Frontal cortex (tissue), 4 donors: Measurements from ENCODE around the gene COL7A1. TPM values are rescaled to one million over a fixed set of nuclear protein-coding genes. Genes with fewer than 3 reads are reported as not detected.

Source experiments
- DNase-seq, 2 donors: peaks; one replicate each; pipeline ENCODE4 v3.0.0; 2012; ENCODE audit warnings: low spot score in 2 of 2
- FAIRE-seq: peaks from 2 replicates; lab custom pipeline; 2012; peaks lifted over from hg19 to GRCh38; lab: Jason Lieb, UNC
- total RNA-seq: library from RNA; depleted of rRNA; stranded (reverse); fragments of >200 nt; gene quantifications from one replicate; pipeline ENCODE4 v1.2.3, GENCODE V29; 2014
- donor health status: control.
- donor health status: control.
- donor health status: control.

COL7A1 gene
- total RNA-seq, 1 donor from 2014 or later: 1.2 TPM

- DNase-seq (no peak), FAIRE-seq (no peak)
Observed at GRCh38 chr3:48566401-48566760, 28.7 kb downstream of the COL7A1 start.

GRCh38 chr3:48565591-48566400 is 29.3 kb downstream of the COL7A1 start:
- peak in 1 of 2 donors; percentile 70 for DNase-seq
- FAIRE-seq: no peak

DNA sequence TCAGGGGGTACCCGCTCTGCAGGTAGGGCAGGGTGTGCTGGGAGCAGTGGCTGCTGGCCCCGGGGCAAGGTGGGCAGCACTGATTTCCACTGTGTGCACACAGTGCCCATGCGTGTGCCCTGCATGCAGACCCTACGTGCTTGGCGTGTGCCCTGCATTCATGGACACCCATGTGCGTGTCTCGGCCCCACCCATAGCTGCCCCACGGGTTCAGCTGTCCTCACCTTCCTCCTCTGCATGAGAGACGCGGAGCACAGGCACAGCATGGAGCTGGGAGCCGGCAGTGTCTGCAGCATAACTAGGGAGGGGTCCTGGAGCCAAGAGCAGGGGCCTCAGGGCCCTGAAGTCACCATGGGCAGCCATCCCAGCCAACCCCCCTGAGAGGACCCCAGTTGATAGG is 29.9 kb downstream of the COL7A1 start:
- FAIRE-seq: no peak
- DNase-seq: no peak

- DNase-seq (no peak), FAIRE-seq (no peak)
Observed at GRCh38 chr3:48564667-48565066, 30.5 kb downstream of the COL7A1 start.

DNA sequence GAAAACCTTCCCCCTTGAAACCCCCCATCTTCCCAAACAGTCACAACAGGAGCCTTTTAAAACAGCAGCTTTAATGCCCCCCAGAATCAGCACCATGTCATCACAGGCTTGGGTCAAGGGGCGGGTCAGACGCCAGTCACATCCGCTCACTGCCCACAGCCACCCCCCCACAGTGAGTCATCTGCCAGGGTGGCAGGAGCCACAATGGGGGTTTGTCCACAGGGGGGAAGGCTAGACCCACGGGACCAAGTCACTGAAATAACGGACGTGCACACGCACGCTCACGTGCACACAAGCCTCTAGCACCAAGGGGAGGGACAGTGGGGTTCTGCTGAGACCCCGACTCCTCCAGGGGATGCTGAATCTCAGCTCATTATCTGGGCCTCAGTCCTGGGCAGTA is 31.1 kb downstream of the COL7A1 start:
- no peak for FAIRE-seq
- peak; percentile 64 to 82 for DNase-seq

GRCh38 chr3:48563382-48563918 is 31.7 kb downstream of the COL7A1 start, which contains the start of gene UCN2:
UCN2 (minus strand) TSS chr3:48563781; CDS start chr3:48563124, 657 bp downstream.
- no peak for FAIRE-seq
- peak in 1 of 2 donors; percentile 21 for DNase-seq

GRCh38 chr3:48562367-48563095 is 32.6 kb downstream of the COL7A1 start:
- FAIRE-seq (no peak), DNase-seq (peak in 1 of 2 donors; percentile 6)

GRCh38 chr3:48561045-48561736 is 33.9 kb downstream of the COL7A1 start:
- DNase-seq (peak; percentile 31 to 33), FAIRE-seq (no peak)

GRCh38 chr3:48560648-48561018 is 34.5 kb downstream of the COL7A1 start:
- FAIRE-seq (no peak), DNase-seq (peak in 1 of 2 donors; percentile 23)

DNA sequence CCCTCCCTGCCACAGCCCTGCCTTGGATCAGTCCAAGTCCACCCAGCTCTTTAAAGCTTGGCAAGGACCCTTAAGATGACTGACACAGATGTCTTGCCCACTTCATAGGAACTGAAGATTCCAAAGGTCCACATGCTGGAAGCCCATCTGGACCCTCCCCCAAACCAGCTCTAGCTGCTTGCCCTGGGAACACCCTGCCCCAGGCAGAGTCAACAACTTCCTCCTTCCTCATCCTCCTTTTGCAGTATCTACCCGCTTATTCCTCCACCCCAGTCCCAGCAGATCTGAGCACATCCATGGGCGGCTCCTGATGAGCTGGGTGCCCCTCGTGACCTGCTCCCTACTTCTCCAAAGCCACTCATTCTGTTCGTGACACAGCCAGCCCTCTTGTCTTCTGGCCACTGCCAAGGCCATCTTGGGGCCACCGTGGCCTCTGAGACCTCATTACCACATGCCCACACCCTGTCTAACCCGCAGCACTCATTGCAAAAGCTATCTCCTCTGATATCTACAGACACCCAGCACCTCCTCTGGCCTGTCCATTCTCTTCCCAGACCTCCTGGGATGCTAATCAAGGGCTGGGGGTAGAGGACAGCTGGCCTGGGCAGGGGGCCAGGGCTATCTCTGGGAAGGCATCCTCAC is 36.5 kb downstream of the COL7A1 start:
- DNase-seq (no peak), FAIRE-seq (no peak)

DNA sequence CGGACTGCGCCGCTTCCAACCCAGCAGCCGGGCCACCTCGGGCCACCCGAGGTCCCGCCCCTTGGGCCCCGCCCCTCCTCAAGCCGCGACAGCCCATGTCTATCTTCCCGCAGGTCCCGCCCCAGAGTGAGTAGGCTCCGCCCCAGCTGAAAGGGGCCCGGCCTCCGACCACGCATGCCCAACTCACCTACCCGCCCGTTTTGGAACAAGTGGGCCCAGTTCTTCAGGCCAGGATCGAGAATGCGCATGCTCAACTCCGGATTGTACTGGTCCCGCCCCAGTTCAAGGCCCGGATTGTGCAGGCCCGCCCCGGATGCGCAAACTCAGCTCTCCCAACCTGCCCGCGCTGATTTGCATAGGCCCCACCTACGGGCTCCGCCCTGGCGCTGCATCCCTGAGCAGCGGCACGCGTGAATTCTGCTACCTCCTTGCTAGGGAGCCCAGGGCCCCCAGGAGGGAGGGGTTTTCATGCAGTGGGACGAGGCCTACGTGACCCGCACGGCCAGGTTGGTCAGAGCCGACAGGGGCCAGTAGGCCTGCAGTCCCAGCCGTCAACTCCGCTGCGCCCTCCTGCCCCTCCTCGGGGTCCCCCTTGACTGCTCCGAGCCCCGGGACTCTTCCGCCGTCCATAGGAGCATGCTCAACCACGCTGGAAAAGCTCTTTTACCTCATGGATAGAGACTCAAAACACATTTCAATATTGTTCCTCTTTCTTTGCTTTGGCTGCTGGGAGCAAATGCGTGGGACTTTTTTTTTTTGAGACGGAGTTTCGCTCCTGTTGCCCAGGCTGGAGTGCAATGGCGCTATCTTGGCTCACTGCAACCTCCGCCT is 38.1 kb downstream of the COL7A1 start, which contains the start of gene PFKFB4:
Gene PFKFB4, minus strand, starts transcription at position 8 of the 831 bp plus-strand sequence. CDS start 26 bp downstream, outside the sequence.
- FAIRE-seq (peak; percentile 39), DNase-seq (peak; percentile 94 to 98)

DNA sequence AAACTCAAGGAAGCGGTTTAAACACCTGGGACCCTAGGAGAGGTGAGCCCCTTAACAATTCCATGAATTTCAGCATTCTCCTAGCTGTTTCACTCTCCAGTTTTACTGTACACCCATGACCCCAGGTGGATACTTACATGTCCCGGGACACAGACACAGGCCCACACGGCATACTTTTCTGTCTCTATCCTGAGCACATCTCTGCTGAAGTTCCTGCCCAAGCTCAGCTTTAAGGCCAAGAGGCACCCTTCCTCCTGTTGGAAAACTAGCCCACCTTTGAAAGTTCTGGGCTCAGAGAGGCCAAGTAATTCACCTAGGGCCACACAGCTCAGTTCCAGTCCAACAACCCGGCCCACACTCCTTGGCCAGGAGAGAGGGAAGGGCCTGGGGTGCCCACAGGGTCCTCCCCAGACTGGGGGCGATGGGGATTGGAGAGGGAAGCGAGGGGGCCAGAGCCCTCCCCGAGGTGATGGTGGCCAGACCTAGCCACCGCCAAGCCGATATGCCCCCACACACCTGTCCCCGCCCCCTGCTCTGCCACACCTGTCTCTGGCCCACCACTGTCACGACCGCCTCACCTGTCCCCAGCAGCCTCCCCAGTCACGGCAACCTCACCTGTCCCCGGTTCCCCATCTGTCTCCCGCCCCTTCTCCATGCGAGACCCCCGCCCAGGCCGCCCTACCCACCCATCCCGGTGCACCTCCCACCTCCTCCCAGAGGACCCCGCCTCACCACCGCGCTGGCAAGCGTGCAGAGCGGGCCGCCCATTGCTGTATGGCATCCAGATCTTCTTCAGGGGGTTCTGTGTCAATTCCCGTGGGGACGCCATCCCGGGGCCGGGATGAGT is 39.0 kb downstream of the COL7A1 start:
- FAIRE-seq (no peak), DNase-seq (no peak)

DNA sequence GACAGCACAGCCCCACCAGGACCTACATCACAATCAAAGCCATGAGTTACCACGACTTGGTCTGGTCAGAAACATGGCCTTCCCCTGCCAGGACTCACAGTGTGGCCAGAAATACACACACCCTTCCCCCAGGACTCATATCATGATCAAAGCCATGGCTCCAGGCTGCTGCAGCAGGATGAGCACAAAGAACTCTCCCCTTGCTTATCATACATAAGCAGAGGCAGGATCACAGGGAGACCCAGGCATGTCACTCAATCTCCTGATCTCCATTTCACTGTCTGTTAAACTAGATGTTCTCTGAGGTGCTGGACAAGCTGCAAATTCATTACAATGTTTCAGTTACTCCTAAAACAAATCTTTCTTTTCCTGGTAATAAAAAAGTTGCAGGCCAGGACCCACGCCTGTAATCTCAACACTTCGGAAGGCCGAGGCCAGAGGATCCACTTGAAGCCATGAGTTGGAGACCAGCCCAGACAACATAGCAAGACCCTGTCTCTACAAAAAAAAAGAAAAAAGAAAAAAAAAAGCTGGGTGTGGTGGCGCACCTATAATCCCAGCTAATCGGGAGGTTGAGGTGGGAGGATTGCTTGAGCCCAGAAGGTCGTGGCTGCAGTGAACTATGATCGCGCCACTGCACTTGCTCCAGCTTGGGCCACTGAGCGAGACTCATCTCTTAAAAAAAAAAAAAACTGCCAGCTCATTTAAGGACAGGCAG is 39.7 kb downstream of the COL7A1 start:
- FAIRE-seq (no peak), DNase-seq (no peak)

DNA sequence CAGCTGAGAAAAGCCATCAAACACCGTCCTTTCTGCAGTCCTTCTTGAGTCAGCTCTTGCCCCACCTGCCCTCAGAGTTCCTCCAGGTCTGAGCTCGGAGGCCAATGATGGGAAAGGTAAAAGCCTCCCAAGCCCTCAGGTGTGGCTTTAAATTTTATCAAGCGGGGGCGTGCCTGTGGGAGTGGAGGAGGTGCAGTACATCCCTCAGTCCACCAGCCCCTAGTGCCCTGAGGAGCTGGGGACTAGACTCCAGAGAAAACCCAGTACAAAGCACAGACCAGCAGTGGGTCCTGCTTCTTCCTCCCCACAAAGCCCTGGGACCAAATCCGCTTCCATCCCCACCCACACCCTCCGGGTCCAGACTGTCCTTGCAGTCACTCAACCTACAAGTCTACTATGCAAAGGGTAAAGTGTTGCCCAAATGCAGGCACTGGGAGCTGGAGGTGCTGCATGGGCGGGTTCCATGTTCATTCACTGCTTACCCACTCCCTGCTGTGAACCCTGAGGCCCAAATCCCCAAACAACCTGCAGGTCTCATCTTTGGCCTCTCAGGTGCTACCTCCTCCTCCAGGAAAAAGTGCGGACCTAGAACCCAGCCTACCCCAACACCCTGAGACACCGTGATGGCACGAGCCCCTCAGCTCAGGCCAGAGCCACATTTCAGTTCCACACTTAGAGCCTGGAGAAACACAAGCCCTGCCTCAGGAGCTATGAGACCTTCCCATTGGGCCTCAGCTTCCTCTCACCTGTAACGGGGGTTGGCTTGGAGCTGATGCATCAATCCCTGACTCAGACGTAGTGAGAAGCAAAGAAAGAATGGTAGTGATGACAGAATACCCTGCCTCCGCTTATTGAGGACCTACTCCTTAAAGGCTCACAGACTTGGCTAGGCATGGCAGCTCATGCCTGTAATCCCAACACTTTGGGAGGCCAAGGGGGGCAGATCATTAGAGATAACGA is 41.0 kb downstream of the COL7A1 start:
- FAIRE-seq (no peak), DNase-seq (no peak)

DNA sequence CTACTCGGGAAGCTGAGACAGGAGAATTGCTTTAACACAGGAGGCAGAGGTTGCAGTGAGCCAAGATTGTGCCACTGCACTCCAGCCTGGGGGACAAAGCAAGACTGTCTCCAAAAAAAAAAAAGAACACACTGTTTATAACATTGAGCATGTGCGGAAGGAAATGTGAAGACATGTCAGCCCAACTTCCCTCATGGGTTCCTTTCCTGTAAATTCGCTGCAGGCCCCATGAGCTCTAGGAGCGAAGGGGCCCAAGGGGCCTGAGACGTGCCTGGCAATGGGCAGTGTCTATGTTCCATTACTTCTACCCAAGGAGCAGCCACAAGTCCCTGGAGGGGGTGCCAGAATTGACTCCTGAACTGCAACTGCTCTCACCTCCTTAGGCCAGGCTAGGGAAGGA is 41.8 kb downstream of the COL7A1 start:
- DNase-seq (no peak), FAIRE-seq (no peak)
